OCI-LY7 (cell line): ENCODE data around the gene TSPAN13.

Experiments
- EZH2phosphoT487 ChIP-seq: fragments of 200-600 bp; sonication (generic); IDR thresholded peaks from 2 replicates; pipeline ENCODE4 v1.6.1; 2018; ENCODE audit warnings: low read depth, borderline replicate concordance, mild to moderate bottlenecking, mixed run types, antibody characterized with exemption, low read length, moderate library complexity, mixed read lengths
- TF ChIP-seq, protein P1 (sequence below): fragments of 200-600 bp; sonication (generic); conservative IDR thresholded peaks from 2 replicates; pipeline ENCODE4 v1.5.1; 2014; ENCODE audit warnings: mild to moderate bottlenecking, antibody characterized with exemption, low read length, moderate library complexity, mixed read lengths

DNA sequence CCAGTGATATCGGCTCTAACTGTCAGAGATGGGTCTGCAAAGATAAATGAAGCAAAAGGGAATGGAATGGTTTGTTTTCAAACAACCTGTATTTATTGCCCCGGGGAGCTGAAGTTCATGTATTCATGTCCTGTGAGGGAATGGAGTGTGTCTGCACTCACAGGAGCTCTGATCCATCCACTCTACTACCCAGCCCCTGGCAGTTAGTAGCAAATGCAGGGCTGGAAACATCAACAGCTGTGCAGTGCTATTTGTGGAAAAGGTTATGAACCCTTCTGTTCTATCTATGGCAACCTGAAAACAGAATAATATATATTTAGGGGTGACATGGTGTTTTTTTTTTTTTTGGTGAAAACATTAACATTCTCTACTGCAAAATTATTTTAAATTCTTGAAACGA lies 41.4 kb downstream of the TSPAN13 start:
- TF ChIP-seq, protein P1, sequence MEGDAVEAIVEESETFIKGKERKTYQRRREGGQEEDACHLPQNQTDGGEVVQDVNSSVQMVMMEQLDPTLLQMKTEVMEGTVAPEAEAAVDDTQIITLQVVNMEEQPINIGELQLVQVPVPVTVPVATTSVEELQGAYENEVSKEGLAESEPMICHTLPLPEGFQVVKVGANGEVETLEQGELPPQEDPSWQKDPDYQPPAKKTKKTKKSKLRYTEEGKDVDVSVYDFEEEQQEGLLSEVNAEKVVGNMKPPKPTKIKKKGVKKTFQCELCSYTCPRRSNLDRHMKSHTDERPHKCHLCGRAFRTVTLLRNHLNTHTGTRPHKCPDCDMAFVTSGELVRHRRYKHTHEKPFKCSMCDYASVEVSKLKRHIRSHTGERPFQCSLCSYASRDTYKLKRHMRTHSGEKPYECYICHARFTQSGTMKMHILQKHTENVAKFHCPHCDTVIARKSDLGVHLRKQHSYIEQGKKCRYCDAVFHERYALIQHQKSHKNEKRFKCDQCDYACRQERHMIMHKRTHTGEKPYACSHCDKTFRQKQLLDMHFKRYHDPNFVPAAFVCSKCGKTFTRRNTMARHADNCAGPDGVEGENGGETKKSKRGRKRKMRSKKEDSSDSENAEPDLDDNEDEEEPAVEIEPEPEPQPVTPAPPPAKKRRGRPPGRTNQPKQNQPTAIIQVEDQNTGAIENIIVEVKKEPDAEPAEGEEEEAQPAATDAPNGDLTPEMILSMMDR = no peak
- no peak for TF ChIP-seq EZH2phosphoT487
